ENCODE results near the gene EMC6. TPM values are rescaled to one million over a fixed set of nuclear protein-coding genes. Genes with fewer than 3 reads are reported as not detected.

The EMC6 gene
- total RNA-seq, 2 experiments from 2014 or later, result 34.8 to 37.3 TPM

GRCh38 chr17:3657874-3658783 is 10.5 kb upstream of the EMC6 start:
- Mint-ChIP-seq H3K9me3 (no peaks in the 10 kb centered on the region), H3K4me1 (no peaks in the 10 kb centered on the region), H3K27me3 (no peaks in the 10 kb centered on the region), H3K36me3 (ENCODE audit: low read depth) (no peaks in the 10 kb centered on the region), H3K27ac (no peak overlapping the region), H3K4me3 (no peak overlapping the region)
- ChIA-PET CTCF (interaction anchor here (0.5 to 1.3 kb wide), 3 partner anchors 17 to 610 kb away, joined by 3 to 5 read pairs (median 3); partner anchors contain the start of gene SHPK), POLR2A (no interaction called here)
- no peak for DNase-seq

- Mint-ChIP-seq H3K9me3 (no peaks in the 10 kb centered on the region), H3K27me3 (no peaks in the 10 kb centered on the region), H3K4me3 (no peak overlapping the region), H3K4me1 (no peaks in the 10 kb centered on the region), H3K27ac (peak overlapping the region; percentile 36), H3K36me3 (ENCODE audit: low read depth) (no peaks in the 10 kb centered on the region)
- CTCF ChIA-PET, result interaction anchor here (1.1 to 1.3 kb wide), 2 partner anchors 8 to 16 kb away, joined by 3 read pairs; no protein-coding TSS in a partner anchor
- POLR2A ChIA-PET, result no interaction called here
- no peak for DNase-seq
Observed at GRCh38 chr17:3658784-3659449, 9.7 kb upstream of the EMC6 start.

GRCh38 chr17:3659541-3660111 is 9.0 kb upstream of the EMC6 start:
- Mint-ChIP-seq H3K4me3 (no peak overlapping the region), H3K4me1 (no peaks in the 10 kb centered on the region), H3K9me3 (no peaks in the 10 kb centered on the region), H3K27ac (no peak overlapping the region), H3K27me3 (no peaks in the 10 kb centered on the region), H3K36me3 (ENCODE audit: low read depth) (no peaks in the 10 kb centered on the region)
- ChIA-PET POLR2A (no interaction called here), CTCF (interaction anchor here (1.1 kb wide), 1 partner anchor 9 kb away, joined by 3 read pairs; no protein-coding TSS in a partner anchor)
- DNase-seq, result no peak

GRCh38 chr17:3660311-3660891 is 8.2 kb upstream of the EMC6 start:
- Mint-ChIP-seq H3K36me3 (ENCODE audit: low read depth) (no peaks in the 10 kb centered on the region), H3K27me3 (no peaks in the 10 kb centered on the region), H3K4me3 (no peak overlapping the region), H3K9me3 (no peaks in the 10 kb centered on the region), H3K4me1 (no peaks in the 10 kb centered on the region), H3K27ac (no peak overlapping the region)
- ChIA-PET POLR2A (no interaction called here), CTCF (no interaction called here)
- DNase-seq, result no peak

GRCh38 chr17:3663102-3664011 is 5.3 kb upstream of the EMC6 start:
- Mint-ChIP-seq H3K27ac (no peak overlapping the region), H3K4me3 (no peak overlapping the region), H3K36me3 (ENCODE audit: low read depth) (no peaks in the 10 kb centered on the region), H3K9me3 (no peaks in the 10 kb centered on the region), H3K4me1 (peaks cover 13% of the 10 kb centered on the region), H3K27me3 (no peaks in the 10 kb centered on the region)
- DNase-seq, result no peak
- POLR2A ChIA-PET, result no interaction called here
- CTCF ChIA-PET, result interaction anchor here (1.5 kb wide), 1 partner anchor 12 kb away, joined by 3 read pairs; no protein-coding TSS in a partner anchor

- CTCF ChIA-PET, result interaction anchor here (1.2 to 1.4 kb wide), 2 partner anchors 29 to 180 kb away, joined by 3 to 4 read pairs; partner anchors contain the start of gene NCBP3
- no peak overlapping the region for H3K27ac Mint-ChIP-seq
- POLR2A ChIA-PET, result no interaction called here
Observed at GRCh38 chr17:3665834-3666233, 2.8 kb upstream of the EMC6 start.

GRCh38 chr17:3666516-3666915 is 2.1 kb upstream of the EMC6 start:
- no peak for DNase-seq
- H3K27me3 Mint-ChIP-seq, result no peaks in the 10 kb centered on the region
- no peak overlapping the region for H3K27ac Mint-ChIP-seq
- peaks cover 8% of the 10 kb centered on the region for H3K36me3 Mint-ChIP-seq (ENCODE audit: low read depth)
- H3K9me3 Mint-ChIP-seq, result no peaks in the 10 kb centered on the region
- peak overlapping the region; percentile 33 for H3K4me3 Mint-ChIP-seq
- H3K4me1 Mint-ChIP-seq, result peaks cover 29% of the 10 kb centered on the region
- CTCF ChIA-PET, result interaction anchor here (0.6 to 1.4 kb wide), 5 partner anchors 17 to 180 kb away, joined by 3 to 7 read pairs (median 4); partner anchors contain the start of gene NCBP3
- POLR2A ChIA-PET, result no interaction called here

More at GRCh38 chr17:3665834-3666233, 2.8 kb upstream of the EMC6 start:
- Mint-ChIP-seq H3K4me1 (peaks cover 29% of the 10 kb centered on the region), H3K9me3 (no peaks in the 10 kb centered on the region), H3K36me3 (ENCODE audit: low read depth) (peaks cover 8% of the 10 kb centered on the region), H3K27me3 (no peaks in the 10 kb centered on the region), H3K4me3 (peak overlapping the region; percentile 33)
- DNase-seq, result no peak

- H3K4me3 Mint-ChIP-seq, result peak overlapping the region; percentile 92
- H3K27me3 Mint-ChIP-seq, result no peaks in the 10 kb centered on the region
- ChIA-PET CTCF (interaction anchor here (1.0 kb wide), 2 partner anchors 23 to 31 kb away, joined by 3 to 4 read pairs; partner anchors contain the start of genes CTNS and SHPK), POLR2A (no interaction called here)
- peak; percentile 23 for DNase-seq
- H3K9me3 Mint-ChIP-seq, result no peaks in the 10 kb centered on the region
- H3K27ac Mint-ChIP-seq, result no peak overlapping the region
- peaks cover 8% of the 10 kb centered on the region for H3K36me3 Mint-ChIP-seq (ENCODE audit: low read depth)
- H3K4me1 Mint-ChIP-seq, result peaks cover 29% of the 10 kb centered on the region
Observed at GRCh38 chr17:3667366-3668278, 990 bp upstream of the EMC6 start.

- H3K36me3 Mint-ChIP-seq (ENCODE audit: low read depth), result peaks cover 8% of the 10 kb centered on the region
- no peak for DNase-seq
- H3K9me3 Mint-ChIP-seq, result no peaks in the 10 kb centered on the region
- ChIA-PET POLR2A (interaction anchor here (0.6 kb wide), 1 partner anchor 87 kb away, joined by 3 read pairs; no protein-coding TSS in a partner anchor), CTCF (interaction anchor here (0.6 kb wide), 1 partner anchor 168 kb away, joined by 3 read pairs; no protein-coding TSS in a partner anchor)
- H3K4me3 Mint-ChIP-seq, result peak overlapping the region; percentile 92
- H3K4me1 Mint-ChIP-seq, result peaks cover 29% of the 10 kb centered on the region
- no peaks in the 10 kb centered on the region for H3K27me3 Mint-ChIP-seq
- H3K27ac Mint-ChIP-seq, result peak overlapping the region; percentile 90
Observed at GRCh38 chr17:3669085-3669347, 404 bp downstream of the EMC6 start.

GRCh38 chr17:3669548-3669947 is 936 bp downstream of the EMC6 start:
- POLR2A ChIA-PET, result no interaction called here

GRCh38 chr17:3672571-3672970 is 4.0 kb downstream of the EMC6 start:
- CTCF ChIA-PET, result interaction anchor here (2.2 kb wide), 1 partner anchor 10 kb away, joined by 9 read pairs; no protein-coding TSS in a partner anchor

More at GRCh38 chr17:3669548-3669947, 936 bp downstream of the EMC6 start:
- no peak for DNase-seq
- H3K4me1 Mint-ChIP-seq, result peaks cover 29% of the 10 kb centered on the region
- CTCF ChIA-PET, result interaction anchor here (0.9 to 1.4 kb wide), 2 partner anchors 13 to 26 kb away, joined by 3 to 4 read pairs; partner anchors contain the start of gene P2RX5
- peak overlapping the region; percentile 92 for H3K4me3 Mint-ChIP-seq
- peak overlapping the region; percentile 90 for H3K27ac Mint-ChIP-seq
- H3K36me3 Mint-ChIP-seq (ENCODE audit: low read depth), result peaks cover 8% of the 10 kb centered on the region
- no peaks in the 10 kb centered on the region for H3K9me3 Mint-ChIP-seq
- H3K27me3 Mint-ChIP-seq, result no peaks in the 10 kb centered on the region

More at GRCh38 chr17:3672571-3672970, 4.0 kb downstream of the EMC6 start:
- POLR2A ChIA-PET, result no interaction called here
- no peak overlapping the region for H3K27ac Mint-ChIP-seq
- H3K4me3 Mint-ChIP-seq, result no peak overlapping the region
- no peaks in the 10 kb centered on the region for H3K27me3 Mint-ChIP-seq
- DNase-seq, result no peak
- no peaks in the 10 kb centered on the region for H3K9me3 Mint-ChIP-seq
- H3K36me3 Mint-ChIP-seq (ENCODE audit: low read depth), result peaks cover 8% of the 10 kb centered on the region
- H3K4me1 Mint-ChIP-seq, result peaks cover 18% of the 10 kb centered on the region

All from activated CD4-positive, alpha-beta T cell treated with anti-CD3 and anti-CD28 coated beads, Interleukin-2, amount 10 ng/mL, durations not matched to agents 7 days and 5 days (primary cell).